ENCODE measurements around the gene HYCC1. TPM values are rescaled to one million over a fixed set of nuclear protein-coding genes. Genes with fewer than 3 reads are reported as not detected.

HYCC1 gene
- total RNA-seq, 1 donor from 2014 or later = 131 TPM

- no peak overlapping the region for H3K27ac Mint-ChIP-seq (ENCODE audit: unreplicated experiment)
- H3K36me3 Mint-ChIP-seq (ENCODE audit: unreplicated experiment) = no peaks in the 10 kb centered on the region
- H3K4me3 Mint-ChIP-seq (ENCODE audit: unreplicated experiment) = no peak overlapping the region
- peaks cover 37% of the 10 kb centered on the region for H3K4me1 Mint-ChIP-seq (ENCODE audit: low read depth, unreplicated experiment)
- H3K27me3 Mint-ChIP-seq (ENCODE audit: unreplicated experiment) = no peaks in the 10 kb centered on the region
- no peak for DNase-seq
- no peak for TF ChIP-seq CTCF (IDR thresholded peaks at IDR 0.05; ENCODE audit: partially characterized antibody, unreplicated experiment)
- H3K9me3 Mint-ChIP-seq (ENCODE audit: unreplicated experiment) = peaks cover 2% of the 10 kb centered on the region
Measured at GRCh38 chr7:23004247-23004520, 9.7 kb downstream of the HYCC1 start.

- Mint-ChIP-seq H3K4me3 (ENCODE audit: unreplicated experiment) (peak overlapping the region; percentile 47), H3K27ac (ENCODE audit: unreplicated experiment) (no peak overlapping the region), H3K36me3 (ENCODE audit: unreplicated experiment) (no peaks in the 10 kb centered on the region), H3K9me3 (ENCODE audit: unreplicated experiment) (peaks cover 2% of the 10 kb centered on the region), H3K27me3 (ENCODE audit: unreplicated experiment) (peaks cover under 1% of the 10 kb centered on the region), H3K4me1 (ENCODE audit: low read depth, unreplicated experiment) (peaks cover 40% of the 10 kb centered on the region)
- TF ChIP-seq CTCF (IDR thresholded peaks at IDR 0.05; ENCODE audit: partially characterized antibody, unreplicated experiment) = no peak
- no peak for DNase-seq
Measured at GRCh38 chr7:23003505-23004246, 10.3 kb downstream of the HYCC1 start.

- Mint-ChIP-seq H3K4me3 (ENCODE audit: unreplicated experiment) (no peak overlapping the region), H3K36me3 (ENCODE audit: unreplicated experiment) (no peaks in the 10 kb centered on the region), H3K9me3 (ENCODE audit: unreplicated experiment) (peaks cover 4% of the 10 kb centered on the region), H3K4me1 (ENCODE audit: low read depth, unreplicated experiment) (peaks cover 48% of the 10 kb centered on the region), H3K27me3 (ENCODE audit: unreplicated experiment) (peaks cover 3% of the 10 kb centered on the region), H3K27ac (ENCODE audit: unreplicated experiment) (no peak overlapping the region)
- DNase-seq = no peak
- no peak for TF ChIP-seq CTCF (IDR thresholded peaks at IDR 0.05; ENCODE audit: partially characterized antibody, unreplicated experiment)
Measured at GRCh38 chr7:23002698-23003097, 11.2 kb downstream of the HYCC1 start.

GRCh38 chr7:23001610-23002009 is 12.3 kb downstream of the HYCC1 start:
- peaks cover 3% of the 10 kb centered on the region for H3K27me3 Mint-ChIP-seq (ENCODE audit: unreplicated experiment)
- DNase-seq = no peak
- no peak for TF ChIP-seq CTCF (IDR thresholded peaks at IDR 0.05; ENCODE audit: partially characterized antibody, unreplicated experiment)
- peaks cover 3% of the 10 kb centered on the region for H3K9me3 Mint-ChIP-seq (ENCODE audit: unreplicated experiment)
- H3K27ac Mint-ChIP-seq (ENCODE audit: unreplicated experiment) = peak overlapping the region; percentile 13
- H3K36me3 Mint-ChIP-seq (ENCODE audit: unreplicated experiment) = no peaks in the 10 kb centered on the region
- peaks cover 50% of the 10 kb centered on the region for H3K4me1 Mint-ChIP-seq (ENCODE audit: low read depth, unreplicated experiment)
- H3K4me3 Mint-ChIP-seq (ENCODE audit: unreplicated experiment) = no peak overlapping the region

- no peak for DNase-seq
- H3K4me1 Mint-ChIP-seq (ENCODE audit: low read depth, unreplicated experiment) = peaks cover 50% of the 10 kb centered on the region
- H3K9me3 Mint-ChIP-seq (ENCODE audit: unreplicated experiment) = peaks cover 2% of the 10 kb centered on the region
- peaks cover 3% of the 10 kb centered on the region for H3K27me3 Mint-ChIP-seq (ENCODE audit: unreplicated experiment)
- TF ChIP-seq CTCF (IDR thresholded peaks at IDR 0.05; ENCODE audit: partially characterized antibody, unreplicated experiment) = no peak
- peak overlapping the region; percentile 83 for H3K27ac Mint-ChIP-seq (ENCODE audit: unreplicated experiment)
- peak overlapping the region; percentile 67 for H3K4me3 Mint-ChIP-seq (ENCODE audit: unreplicated experiment)
- H3K36me3 Mint-ChIP-seq (ENCODE audit: unreplicated experiment) = no peaks in the 10 kb centered on the region
Measured at GRCh38 chr7:23000597-23001360, 13.2 kb downstream of the HYCC1 start.
